Ammon's horn (tissue), 1 donor: Measurements from ENCODE around the gene EXOC3L1.

ENCODE experiments used
- DNase-seq: peaks from one replicate; pipeline ENCODE4 v3.0.0-alpha.2; 2016; ENCODE audit warnings: low spot score

Gene EXOC3L1, protein sequence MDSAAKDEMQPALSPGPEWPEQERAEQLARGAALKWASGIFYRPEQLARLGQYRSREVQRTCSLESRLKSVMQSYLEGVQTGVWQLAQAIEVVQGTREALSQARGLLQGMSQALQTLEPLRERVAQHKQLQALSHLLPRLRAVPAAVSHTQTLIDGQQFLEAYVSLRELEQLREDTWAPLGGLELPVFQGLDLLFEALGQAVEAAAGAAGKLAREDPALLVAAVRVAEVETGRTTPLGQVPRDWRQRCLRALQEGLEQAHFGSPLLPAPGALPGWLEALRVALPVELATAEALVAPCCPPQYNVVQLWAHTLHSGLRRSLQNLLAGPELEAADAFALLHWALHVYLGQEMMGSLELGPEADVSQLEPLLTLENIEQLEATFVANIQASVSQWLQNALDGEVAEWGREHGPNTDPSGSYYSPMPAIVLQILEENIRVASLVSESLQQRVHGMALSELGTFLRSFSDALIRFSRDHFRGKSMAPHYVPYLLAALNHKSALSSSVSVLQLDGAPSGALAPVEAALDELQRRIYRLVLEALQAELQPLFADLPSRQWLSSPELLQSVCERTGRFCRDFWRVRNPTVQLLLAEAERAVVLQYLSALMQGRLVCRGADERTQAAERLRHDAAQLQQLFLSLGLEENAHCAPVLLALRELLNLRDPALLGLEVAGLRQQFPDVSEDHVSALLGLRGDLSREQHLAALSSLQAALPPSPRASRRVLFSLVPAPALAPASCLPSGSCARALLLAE

DNA sequence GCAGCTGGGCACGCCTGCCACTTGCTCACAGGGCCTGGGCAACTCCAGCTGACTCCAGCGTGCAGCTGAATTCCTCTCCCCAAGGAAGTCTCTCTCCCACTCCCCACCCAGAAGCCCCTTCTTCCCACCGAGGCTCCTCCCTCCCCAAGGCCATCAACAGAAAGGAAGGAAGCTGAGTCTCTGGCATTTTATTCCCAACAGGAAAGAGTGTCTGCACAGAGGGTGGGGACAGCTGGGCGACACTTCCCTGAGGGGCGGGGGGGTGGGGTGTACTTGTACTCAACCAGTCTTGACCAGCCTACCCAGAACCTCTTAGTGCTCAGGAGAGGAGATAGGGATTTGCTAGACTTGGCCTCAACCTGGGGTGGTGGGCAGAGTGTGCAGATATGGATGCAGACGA, at the start of gene EXOC3L1:
EXOC3L1 (minus strand) TSS at position 96 of the 400 bp plus-strand sequence. CDS start 460 bp downstream, outside the sequence.
- DNase-seq: no peak

DNA sequence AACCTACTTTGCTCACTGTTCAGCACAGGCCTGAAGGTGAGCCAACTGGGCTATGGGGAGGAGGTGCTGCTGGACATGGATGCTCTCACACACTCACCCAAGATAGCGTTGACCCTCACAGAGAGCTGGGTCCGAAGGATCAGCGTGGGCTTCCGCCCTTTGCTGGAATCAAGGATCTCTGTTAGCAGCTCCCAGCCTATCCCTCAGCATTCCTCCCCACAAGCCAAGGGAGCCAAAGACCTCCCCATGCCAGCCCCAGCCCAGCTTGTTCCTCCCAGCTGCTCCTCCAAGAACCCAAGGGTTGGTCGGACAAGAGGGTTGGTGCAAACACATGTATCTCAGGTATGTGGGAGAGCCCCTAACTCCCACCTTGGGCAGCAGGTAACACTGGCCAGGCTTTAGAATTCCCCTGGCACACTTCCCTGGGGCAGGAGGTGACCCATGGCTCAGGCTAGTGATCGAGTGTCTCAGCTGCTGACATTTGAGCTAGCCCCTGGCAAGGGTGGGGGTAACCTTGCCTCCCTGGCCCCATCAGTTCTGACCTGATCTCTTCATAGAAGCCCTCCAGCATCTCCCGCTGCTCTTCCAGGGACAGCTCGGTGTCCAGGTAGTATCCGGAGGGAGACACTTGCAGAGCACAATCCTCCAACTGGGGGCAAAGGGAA, 49.0 kb upstream of the EXOC3L1 start:
- no peak for DNase-seq

DNA sequence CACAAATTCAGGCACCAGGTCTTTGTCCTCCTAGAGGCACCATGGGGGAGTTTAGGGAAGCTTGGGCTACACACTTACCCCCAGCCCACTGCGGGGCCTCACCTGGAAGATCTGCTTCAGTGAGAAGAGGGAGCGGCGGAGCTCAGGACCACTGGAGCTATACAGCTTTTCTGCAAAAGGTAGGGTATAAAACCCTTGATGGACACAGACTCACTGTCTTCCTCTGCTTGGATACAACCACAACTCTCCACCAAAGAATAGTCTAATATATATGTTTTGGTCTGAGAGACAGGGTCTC, 48.3 kb upstream of the EXOC3L1 start:
- DNase-seq: no peak

DNA sequence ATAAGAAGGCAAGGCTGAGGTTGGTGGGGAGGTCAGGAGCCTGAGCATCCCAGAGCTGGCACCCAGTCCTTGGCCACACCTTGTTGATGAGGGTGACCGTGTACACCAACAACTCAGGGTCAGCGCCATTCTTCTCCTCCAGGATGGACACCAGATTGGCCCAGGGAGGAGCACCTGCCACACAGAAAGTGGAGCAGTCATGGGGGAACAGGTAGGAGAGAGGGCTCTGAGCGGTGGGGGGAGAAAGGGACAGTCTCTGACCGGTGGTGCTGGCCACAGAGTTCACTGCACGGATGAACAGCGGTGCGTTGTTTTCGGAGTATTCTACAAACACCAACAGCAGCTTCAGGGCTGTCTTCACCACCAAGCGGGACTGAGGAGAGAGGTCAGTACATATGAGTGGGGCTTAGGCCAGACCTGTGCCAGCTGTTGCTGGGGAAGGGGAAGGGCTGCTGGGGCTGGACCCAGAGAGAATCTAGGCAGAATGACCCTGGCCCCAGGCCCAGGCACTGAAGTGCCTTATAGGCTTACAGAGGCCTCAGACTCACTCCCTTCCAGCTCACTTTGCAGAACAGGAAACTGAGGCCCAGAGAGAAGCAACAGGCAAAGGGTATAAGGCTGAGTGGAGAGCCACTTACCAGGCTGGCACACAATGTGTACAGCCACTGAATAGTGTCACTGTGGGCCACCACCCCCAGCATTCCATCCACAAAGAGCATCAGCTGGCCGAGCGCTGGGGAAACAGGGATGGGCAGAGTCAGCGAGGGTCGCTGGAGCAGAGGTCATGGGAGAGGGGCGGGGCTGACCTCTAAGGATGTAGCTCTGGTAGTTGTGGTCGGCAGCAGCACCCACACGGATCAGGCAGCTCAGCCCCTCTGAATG, 47.7 kb upstream of the EXOC3L1 start:
- DNase-seq: no peak

DNA sequence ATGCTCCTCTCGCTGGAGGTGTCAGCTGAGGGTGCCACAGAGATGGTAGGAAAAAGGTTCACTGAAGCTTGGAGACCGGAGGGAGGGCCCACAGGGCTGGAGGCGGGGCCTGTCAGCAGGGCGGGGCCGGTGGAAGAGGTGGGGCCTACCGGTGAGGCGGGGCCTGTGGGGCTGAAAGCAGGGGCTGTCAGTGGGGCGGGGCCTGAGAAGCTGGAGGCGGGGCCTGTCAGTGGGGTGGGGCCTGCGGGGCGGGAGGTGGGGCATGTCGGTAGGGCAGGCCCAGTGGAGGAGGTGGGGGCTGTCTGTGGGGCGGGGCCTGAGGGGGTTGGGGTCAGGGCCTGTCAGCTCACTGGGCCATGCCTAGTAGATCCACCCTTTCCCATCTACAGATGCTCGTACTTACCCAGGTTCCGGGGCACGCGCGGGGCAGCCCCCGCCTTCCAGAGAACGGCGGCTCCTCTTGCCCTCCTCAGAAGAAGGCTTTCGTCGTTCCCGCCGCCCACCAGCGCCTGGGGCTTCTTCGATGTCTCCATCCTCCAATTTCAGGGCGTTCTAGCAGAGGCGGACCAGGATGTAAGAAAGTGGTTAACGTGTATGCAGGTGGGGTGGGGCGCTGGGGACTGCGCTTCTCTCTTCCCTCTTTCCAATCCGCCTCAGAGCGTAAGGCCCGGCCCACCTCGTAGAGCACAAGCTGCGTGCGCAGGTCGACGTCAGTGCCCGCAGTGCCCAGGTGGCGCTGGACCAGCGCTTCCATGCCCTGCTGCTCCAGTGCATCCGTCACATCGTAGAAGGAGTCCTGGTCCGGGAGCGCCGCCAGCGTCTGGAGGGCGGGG, 46.8 kb upstream of the EXOC3L1 start:
- DNase-seq: no peak

DNA sequence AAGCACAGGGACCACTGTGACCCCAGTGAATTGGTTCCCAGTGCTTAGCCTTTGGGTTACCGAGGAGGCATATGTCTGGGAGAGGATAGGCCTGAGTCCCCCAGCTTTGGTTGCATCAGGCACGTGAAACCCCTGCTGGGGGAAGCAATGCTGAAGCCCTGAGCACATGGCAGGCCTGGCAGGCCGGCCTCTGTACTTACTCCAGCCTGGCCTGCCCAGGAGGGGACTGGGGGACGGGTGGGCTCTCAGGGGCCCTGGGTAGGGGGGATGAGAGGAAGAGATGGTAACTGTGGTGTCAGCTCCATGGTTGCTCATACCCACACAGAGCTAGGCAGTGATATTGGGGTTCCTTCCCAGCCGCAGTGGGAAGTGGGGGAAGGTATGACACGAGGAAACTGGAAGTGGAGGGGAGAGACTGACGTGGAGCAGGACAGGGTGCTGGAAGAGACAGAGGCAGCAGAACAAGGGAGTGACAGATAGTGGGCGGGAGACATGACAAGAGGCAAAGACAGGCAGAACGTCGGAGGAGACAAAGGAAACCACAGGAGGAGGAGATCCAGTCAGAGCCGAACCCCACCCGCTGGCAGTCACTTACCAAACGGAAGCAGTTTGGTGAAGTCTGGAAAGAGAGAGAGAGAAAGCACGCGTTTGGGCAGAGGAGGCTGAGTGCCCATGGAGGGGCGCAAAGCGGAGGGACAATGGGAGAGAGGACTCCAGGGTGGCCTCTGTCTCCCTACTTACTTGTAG, 46.1 kb upstream of the EXOC3L1 start:
- DNase-seq: peak; percentile 32

DNA sequence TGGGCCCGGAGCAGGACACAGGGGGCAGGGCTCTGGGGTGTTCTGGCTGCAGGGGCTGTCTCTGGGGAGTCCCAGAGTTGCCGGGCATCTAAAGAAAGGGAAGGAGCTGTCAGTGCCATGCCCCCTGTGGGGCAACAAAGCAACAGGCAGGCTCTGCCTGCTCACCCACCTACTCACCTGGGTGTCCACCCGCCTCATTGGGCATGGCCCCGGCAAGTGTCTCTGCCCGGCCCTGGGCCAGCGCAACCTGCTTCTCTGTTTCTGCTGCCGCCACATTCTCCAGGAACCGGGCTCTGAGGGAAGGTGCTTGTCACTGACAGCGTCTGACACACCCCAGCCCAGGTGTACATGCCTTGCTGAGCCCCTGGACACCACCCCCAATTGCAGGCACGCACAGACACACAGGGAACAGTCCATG, 44.3 kb upstream of the EXOC3L1 start:
- no peak for DNase-seq

DNA sequence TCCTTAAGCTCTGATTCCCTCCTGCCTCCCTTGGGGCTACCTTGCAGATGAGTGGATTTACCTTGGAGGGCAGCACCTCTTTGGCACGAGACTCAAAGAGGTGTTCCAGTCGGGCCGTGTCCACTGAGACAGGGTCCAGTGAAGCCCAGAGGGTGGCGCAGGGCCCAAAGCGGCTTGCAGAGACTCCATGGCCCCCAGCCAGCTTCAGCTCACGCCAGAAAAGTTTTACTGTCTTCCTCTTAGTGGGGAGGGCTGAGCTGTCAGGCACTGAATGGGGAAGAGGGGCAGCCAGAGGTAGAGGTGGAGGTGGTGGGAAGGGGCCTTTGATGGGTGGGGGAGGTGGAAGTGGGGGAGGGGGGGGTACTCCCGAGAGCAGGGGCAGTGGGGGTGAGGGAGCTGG, 43.7 kb upstream of the EXOC3L1 start:
- no peak for DNase-seq

DNA sequence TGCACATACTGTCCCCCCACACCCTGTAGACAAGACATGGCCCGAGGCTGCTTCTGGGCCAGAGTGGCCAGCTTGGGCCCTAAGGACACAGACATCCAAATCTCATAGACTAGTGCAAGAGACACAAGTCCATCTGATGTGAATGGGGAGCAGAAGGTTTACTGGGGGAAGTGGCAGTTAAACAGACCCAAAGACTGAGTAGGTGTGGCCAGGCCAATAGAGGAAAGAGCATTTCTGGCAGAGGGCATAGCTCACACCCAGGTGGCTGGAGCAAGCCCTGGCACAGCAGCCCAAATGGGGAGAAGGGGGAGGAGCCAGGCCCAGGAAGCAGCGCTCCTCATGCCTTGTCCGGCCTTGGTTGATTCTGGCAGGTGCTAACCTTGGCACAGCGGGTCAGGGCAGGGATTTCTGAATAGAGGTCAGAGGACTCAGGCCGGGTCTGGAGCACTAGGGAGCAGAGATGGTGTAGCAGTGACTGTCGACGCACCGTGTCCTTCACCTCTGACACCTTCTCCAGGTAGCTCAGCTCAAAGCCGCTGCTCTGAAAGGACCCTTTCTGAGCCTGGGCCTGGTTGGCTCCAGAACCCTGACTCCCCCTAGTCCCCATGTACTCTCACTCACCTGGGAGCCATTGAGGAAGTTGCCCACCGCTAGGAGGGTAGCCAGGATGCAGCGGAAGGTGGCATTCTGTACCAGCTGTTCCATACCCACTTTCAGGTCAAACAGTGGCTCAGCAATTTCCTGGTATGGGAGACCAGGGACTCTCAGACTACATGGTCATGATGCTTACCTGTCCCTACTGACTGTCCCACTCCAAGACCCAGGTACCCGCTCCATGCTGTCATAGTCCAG, 41.1 kb upstream of the EXOC3L1 start:
- no peak for DNase-seq

DNA sequence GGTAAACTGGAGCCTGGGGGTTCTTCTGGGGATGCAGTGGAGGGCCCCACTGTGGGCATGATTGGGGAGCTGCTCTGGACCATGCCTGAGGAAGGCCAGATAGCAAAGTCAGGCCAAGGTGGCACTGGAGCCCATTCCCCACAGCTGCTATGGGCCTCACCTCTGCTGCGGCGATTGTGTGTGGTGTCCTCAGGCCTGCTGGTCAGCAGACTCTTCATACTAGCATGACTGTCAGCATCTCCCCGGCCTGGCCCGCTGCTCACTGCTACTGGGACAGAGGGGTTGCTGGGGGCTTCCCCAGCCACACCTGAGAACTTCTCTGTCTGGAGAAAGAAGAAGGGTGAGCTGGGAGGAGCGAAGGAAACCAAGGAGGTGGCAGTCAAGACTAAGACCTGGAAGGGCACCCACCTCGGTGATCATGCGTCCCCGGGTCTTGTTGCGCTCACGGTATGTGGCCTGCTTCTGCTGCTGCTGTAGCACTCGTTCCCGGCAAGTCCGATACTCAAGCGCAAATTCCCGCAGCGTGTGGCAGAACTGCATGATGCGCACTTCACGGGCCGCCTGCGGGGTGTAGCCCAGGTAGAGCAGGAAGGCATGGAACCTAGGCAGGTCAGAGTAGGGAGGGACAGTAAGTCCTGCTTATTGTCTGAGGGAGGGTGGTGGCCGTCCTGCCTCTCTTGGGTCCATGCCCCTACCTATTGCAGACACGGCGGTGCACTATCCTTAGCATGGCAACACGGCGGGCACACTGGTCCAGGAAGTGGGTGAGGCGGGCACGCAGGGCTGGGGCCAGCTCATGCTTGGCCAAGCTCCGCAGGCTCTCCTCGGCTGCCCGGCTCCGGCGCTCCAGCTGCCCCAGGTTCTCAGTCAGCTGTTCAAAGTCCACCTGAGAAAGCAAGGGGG, 40.2 kb upstream of the EXOC3L1 start:
- no peak for DNase-seq

DNA sequence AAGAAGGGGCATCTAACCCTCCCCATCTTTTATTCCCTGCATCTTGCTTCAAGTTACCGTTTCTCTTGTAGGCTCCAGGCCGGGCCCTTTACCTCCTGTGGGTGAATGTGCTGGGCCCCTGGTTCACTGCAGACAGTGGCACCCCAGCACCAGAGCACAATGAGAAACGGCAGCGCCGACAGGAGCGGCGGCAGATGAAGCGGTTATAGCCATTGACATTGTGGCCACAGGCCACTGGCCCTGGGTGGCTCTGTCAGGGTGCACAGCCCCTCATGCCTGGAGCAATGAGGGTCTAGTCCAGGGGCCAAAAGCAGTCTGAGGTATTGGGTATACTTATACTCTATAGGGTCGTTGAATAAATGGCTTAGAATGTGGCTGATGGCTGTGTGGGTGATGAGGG, 39.0 kb upstream of the EXOC3L1 start:
- no peak for DNase-seq

DNA sequence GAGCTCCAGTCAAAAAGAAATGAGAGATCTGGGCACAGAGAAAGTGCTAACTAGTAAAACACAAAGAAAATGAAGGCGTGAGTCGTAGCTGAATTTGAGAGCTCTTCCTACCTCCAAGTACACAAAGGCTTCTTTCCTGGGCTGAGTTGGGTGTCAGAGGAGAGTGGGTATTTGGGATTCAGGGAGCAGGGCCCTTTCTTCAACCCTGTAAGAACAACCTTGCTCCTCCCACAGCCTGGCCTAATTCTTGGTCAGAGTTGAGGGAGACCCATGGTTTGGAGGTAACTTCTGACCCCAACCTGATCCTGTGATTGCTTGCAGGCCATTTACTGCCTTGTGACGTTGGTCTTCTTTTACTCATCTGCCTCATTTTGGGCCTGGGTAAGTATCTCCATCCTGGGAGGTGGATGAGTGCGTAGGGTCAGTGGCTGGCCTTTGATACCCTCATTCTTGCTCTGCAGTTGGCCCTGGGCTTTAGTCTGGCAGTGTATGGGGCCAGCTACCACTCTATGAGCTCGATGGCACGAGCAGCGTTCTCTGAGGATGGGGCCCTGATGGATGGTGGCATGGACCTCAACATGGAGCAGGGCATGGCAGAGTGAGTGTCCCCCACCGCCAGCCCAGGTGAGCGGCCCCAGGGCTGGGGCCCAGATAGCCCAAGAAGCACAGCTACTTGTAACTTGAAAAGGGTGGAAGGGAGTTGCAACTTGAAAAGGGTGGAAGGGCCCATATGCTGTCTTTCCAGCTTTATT, 38.3 kb upstream of the EXOC3L1 start:
- DNase-seq: no peak

DNA sequence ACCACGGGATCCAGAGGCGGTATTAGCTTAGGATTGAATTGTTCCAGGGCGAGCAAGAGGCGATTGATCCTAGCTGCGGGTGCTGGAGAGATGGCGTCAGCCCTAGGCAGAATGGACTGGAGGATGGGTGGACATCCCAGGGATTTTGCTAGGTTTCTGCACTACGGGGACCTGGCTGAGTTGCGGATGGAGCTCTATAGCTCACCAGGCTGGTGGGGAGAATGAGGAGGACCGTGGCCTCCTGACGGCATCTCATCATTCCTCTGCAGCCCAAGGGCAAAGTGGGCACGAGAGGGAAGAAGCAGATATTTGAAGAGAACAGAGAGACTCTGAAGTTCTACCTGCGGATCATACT, 37.6 kb upstream of the EXOC3L1 start:
- DNase-seq: no peak

DNA sequence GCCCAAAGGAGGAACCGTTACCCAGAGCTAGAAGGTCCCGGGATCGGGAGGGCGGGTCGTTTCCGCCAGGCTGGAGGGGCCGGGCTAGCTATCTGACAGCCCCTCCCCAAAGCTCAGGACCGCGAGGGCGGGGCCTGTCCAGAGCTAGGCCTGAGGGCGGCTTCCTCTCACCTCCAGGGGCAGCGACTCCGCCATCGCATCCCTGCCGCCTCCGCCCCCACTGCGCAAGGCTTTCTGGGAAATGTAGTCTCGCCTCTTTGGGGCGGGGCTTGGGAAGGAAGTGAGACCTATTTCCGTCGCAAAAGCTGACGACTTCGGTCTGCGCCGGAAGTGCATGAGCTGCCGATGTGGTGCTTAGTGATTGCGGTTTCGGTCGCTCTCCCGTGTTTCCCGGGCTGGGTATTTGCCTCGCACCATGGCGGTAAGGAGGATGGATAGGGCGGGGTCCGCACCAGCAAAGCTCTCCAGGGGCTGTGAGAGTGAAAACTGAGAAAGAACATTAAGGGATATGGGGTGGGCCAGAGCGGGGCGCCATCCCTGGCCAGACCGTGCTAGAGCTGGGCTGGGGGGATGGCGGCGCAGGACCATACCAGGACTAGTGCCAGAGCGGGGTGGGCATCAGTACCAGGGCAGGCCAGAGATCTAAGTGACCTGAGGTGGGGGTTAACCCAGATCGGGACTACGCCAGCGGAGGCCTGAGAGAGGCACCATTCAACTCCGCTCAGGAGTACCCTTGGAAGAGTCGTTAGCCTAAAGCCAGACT, 37.0 kb upstream of the EXOC3L1 start, which contains the start of gene TMEM208:
TMEM208 (plus strand) TSS at position 327 of the 763 bp plus-strand sequence; CDS start at position 416, 89 bp downstream.
- peak; percentile 97 for DNase-seq

DNA sequence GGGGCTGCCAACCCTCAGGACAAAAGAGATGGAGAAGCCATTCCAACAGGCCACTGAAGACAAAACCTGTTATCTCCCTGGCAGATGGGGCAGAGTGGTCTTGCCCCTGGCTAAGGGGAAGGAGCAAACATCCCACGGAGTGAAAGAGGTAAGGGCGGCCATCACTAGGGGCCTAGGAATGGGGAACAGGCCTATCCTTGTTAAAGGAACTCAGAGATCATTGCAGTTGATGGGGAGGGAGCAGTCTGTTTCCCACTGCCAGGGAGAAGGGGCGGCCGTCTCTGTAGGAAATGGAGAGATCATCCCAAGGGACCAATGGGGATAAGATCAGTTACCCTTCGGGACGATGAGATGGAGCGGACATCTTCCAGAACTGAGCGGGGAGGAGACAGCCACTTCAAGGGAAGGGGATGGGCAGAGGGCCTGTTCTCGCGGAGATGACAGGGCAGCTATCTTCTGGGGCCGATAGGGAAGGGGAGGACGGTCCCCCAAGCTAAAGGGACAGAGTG, 36.4 kb upstream of the EXOC3L1 start:
- DNase-seq: no peak

DNA sequence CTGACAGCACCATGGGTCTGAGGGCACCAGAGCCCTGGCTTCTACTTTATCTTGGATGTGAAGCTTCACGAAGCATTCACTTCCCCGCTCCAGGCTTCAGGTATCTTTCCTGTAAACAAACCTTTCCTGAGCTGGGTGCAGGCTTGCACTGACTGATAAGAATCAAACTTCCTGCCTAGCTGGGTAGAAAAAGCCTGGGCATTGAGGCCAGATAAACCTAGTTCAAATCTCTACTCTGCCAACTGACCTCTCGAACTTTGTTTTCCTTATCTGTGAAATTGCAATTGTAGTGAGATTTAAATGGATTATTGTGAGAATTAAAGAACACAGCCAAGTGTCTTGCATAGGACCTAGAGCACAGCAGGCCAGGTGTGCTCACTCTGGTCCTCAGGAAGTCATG, 34.1 kb upstream of the EXOC3L1 start:
- DNase-seq: no peak
